Measurements from ENCODE around the gene RAB11FIP4. TPM values are rescaled to one million over a fixed set of nuclear protein-coding genes. Genes with fewer than 3 reads are reported as not detected.

The RAB11FIP4 gene
- total and polyA plus RNA-seq, 2 of the 13 experiments (the other 11 are each of a cell fraction or from before 2014, with no cell fraction given): 28.0 to 89.3 TPM

DNA sequence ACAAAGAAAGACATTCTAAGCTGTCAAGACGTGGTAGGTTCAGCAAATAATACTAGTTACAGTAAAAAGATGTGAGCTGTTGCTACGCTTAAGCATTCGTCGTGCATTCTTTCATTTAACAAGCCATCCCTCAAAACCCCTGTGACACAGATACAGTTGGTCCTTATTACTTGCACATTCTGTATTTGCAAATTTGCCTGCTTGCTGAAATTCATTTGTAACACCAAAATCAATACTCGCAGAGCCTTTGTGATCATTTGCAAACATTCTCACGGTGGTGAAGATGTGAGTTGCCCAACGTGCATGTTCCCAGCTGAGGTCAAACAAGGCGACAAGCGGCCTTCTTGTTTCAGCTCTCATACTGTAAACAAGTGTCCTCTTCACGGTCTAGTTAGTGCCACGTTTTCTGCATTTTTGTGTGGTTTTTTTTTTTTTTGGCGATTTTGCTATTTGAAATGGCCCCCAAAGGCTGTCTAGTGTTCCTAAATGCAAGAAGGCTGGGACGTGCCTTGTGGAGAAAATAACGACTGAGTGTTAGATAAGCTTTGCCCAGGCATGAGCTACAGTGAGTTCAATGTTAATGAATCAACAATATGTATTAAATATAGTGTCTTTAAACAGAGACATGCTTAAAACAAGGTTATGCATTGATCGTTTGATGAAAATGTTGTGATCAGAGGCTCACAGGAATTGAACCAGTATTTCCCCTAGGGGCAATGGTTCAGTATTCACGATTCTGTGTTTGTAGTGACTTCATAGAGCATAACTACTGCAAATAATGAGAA is 84.1 kb downstream of the RAB11FIP4 start (continued):
- TF ChIP-seq, protein P1, sequence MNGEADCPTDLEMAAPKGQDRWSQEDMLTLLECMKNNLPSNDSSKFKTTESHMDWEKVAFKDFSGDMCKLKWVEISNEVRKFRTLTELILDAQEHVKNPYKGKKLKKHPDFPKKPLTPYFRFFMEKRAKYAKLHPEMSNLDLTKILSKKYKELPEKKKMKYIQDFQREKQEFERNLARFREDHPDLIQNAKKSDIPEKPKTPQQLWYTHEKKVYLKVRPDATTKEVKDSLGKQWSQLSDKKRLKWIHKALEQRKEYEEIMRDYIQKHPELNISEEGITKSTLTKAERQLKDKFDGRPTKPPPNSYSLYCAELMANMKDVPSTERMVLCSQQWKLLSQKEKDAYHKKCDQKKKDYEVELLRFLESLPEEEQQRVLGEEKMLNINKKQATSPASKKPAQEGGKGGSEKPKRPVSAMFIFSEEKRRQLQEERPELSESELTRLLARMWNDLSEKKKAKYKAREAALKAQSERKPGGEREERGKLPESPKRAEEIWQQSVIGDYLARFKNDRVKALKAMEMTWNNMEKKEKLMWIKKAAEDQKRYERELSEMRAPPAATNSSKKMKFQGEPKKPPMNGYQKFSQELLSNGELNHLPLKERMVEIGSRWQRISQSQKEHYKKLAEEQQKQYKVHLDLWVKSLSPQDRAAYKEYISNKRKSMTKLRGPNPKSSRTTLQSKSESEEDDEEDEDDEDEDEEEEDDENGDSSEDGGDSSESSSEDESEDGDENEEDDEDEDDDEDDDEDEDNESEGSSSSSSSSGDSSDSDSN (CRISPR knock-in tag; IDR thresholded peaks at IDR 0.05): no peak
- TF ChIP-seq, protein P2, sequence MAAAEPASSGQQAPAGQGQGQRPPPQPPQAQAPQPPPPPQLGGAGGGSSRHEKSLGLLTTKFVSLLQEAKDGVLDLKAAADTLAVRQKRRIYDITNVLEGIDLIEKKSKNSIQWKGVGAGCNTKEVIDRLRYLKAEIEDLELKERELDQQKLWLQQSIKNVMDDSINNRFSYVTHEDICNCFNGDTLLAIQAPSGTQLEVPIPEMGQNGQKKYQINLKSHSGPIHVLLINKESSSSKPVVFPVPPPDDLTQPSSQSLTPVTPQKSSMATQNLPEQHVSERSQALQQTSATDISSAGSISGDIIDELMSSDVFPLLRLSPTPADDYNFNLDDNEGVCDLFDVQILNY (CRISPR knock-in tag; conservative IDR thresholded peaks at IDR 0.05): no peak
- no peak for TF ChIP-seq EHMT2 (IDR thresholded peaks at IDR 0.05; ENCODE audit: borderline replicate concordance, low read depth, low read length)
- TF ChIP-seq NFIC (IDR thresholded peaks at IDR 0.05; ENCODE audit: low read length): peak; percentile 88
- no peak for TF ChIP-seq ZNF234 (CRISPR knock-in tag; conservative IDR thresholded peaks at IDR 0.05)
- TF ChIP-seq, protein P3, sequence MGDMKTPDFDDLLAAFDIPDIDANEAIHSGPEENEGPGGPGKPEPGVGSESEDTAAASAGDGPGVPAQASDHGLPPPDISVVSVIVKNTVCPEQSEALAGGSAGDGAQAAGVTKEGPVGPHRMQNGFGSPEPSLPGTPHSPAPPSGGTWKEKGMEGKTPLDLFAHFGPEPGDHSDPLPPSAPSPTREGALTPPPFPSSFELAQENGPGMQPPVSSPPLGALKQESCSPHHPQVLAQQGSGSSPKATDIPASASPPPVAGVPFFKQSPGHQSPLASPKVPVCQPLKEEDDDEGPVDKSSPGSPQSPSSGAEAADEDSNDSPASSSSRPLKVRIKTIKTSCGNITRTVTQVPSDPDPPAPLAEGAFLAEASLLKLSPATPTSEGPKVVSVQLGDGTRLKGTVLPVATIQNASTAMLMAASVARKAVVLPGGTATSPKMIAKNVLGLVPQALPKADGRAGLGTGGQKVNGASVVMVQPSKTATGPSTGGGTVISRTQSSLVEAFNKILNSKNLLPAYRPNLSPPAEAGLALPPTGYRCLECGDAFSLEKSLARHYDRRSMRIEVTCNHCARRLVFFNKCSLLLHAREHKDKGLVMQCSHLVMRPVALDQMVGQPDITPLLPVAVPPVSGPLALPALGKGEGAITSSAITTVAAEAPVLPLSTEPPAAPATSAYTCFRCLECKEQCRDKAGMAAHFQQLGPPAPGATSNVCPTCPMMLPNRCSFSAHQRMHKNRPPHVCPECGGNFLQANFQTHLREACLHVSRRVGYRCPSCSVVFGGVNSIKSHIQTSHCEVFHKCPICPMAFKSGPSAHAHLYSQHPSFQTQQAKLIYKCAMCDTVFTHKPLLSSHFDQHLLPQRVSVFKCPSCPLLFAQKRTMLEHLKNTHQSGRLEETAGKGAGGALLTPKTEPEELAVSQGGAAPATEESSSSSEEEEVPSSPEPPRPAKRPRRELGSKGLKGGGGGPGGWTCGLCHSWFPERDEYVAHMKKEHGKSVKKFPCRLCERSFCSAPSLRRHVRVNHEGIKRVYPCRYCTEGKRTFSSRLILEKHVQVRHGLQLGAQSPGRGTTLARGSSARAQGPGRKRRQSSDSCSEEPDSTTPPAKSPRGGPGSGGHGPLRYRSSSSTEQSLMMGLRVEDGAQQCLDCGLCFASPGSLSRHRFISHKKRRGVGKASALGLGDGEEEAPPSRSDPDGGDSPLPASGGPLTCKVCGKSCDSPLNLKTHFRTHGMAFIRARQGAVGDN (CRISPR knock-in tag; IDR thresholded peaks at IDR 0.05): no peak
- peak; percentile 77; the same call in 1 of the 2 replicates for TF ChIP-seq ZNF670 (CRISPR knock-in tag; IDR thresholded peaks at IDR 0.05; ENCODE audit: borderline replicate concordance)
- TF ChIP-seq GATAD1 (CRISPR knock-in tag; IDR thresholded peaks at IDR 0.05): 0 out of 2 replicates have a peak, but pooled peaks have one; percentile 25
- no peak for TF ChIP-seq TCF12 (IDR thresholded peaks at IDR 0.05)
- TF ChIP-seq TCF12 (CRISPR knock-in tag; IDR thresholded peaks at IDR 0.05): peak; percentile 80; the same call in 1 of the 2 replicates
- TF ChIP-seq ZNF382 (CRISPR knock-in tag; IDR thresholded peaks at IDR 0.05; ENCODE audit: borderline replicate concordance): no peak
- TF ChIP-seq REXO4 (CRISPR knock-in tag; IDR thresholded peaks at IDR 0.05; ENCODE audit: borderline replicate concordance): no peak
- TF ChIP-seq, protein P4, sequence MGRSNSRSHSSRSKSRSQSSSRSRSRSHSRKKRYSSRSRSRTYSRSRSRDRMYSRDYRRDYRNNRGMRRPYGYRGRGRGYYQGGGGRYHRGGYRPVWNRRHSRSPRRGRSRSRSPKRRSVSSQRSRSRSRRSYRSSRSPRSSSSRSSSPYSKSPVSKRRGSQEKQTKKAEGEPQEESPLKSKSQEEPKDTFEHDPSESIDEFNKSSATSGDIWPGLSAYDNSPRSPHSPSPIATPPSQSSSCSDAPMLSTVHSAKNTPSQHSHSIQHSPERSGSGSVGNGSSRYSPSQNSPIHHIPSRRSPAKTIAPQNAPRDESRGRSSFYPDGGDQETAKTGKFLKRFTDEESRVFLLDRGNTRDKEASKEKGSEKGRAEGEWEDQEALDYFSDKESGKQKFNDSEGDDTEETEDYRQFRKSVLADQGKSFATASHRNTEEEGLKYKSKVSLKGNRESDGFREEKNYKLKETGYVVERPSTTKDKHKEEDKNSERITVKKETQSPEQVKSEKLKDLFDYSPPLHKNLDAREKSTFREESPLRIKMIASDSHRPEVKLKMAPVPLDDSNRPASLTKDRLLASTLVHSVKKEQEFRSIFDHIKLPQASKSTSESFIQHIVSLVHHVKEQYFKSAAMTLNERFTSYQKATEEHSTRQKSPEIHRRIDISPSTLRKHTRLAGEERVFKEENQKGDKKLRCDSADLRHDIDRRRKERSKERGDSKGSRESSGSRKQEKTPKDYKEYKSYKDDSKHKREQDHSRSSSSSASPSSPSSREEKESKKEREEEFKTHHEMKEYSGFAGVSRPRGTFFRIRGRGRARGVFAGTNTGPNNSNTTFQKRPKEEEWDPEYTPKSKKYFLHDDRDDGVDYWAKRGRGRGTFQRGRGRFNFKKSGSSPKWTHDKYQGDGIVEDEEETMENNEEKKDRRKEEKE (IDR thresholded peaks at IDR 0.05): no peak
- TF ChIP-seq, protein P5, sequence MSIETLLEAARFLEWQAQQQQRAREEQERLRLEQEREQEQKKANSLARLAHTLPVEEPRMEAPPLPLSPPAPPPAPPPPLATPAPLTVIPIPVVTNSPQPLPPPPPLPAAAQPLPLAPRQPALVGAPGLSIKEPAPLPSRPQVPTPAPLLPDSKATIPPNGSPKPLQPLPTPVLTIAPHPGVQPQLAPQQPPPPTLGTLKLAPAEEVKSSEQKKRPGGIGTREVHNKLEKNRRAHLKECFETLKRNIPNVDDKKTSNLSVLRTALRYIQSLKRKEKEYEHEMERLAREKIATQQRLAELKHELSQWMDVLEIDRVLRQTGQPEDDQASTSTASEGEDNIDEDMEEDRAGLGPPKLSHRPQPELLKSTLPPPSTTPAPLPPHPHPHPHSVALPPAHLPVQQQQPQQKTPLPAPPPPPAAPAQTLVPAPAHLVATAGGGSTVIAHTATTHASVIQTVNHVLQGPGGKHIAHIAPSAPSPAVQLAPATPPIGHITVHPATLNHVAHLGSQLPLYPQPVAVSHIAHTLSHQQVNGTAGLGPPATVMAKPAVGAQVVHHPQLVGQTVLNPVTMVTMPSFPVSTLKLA (IDR thresholded peaks at IDR 0.05): peak; percentile 64
- TF ChIP-seq ZMYM2 (CRISPR knock-in tag; IDR thresholded peaks at IDR 0.05): peak; percentile 57; the same call in 1 of the 2 replicates
- TF ChIP-seq MED1 (CRISPR knock-in tag; IDR thresholded peaks at IDR 0.05): peak; percentile 96
- no peak for TF ChIP-seq ATRX (CRISPR knock-in tag; IDR thresholded peaks at IDR 0.05; ENCODE audit: borderline replicate concordance)

All from HepG2 (cell line).